Astrocyte (in vitro differentiated cells and primary cell): ENCODE data around the gene IER5.

Experiments used
- EZH2 ChIP-seq: IDR thresholded peaks from 2 replicates; pipeline ENCODE4 v1.6.1; 2012; ENCODE audit warnings: mild to moderate bottlenecking, low read length, inconsistent platforms; ENCODE audit not compliant: insufficient read depth
- TF ChIP-seq, protein P1 (sequence below): IDR thresholded peaks from 2 replicates; pipeline ENCODE4 v1.5.1; 2011; ENCODE audit warnings: low read depth, mild to moderate bottlenecking, inconsistent platforms, low read length, moderate library complexity; ENCODE audit not compliant: insufficient read depth

GRCh38 chr1:181102841-181103240 lies 14.3 kb downstream of the IER5 start:
- TF ChIP-seq, protein P1, sequence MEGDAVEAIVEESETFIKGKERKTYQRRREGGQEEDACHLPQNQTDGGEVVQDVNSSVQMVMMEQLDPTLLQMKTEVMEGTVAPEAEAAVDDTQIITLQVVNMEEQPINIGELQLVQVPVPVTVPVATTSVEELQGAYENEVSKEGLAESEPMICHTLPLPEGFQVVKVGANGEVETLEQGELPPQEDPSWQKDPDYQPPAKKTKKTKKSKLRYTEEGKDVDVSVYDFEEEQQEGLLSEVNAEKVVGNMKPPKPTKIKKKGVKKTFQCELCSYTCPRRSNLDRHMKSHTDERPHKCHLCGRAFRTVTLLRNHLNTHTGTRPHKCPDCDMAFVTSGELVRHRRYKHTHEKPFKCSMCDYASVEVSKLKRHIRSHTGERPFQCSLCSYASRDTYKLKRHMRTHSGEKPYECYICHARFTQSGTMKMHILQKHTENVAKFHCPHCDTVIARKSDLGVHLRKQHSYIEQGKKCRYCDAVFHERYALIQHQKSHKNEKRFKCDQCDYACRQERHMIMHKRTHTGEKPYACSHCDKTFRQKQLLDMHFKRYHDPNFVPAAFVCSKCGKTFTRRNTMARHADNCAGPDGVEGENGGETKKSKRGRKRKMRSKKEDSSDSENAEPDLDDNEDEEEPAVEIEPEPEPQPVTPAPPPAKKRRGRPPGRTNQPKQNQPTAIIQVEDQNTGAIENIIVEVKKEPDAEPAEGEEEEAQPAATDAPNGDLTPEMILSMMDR, result no peak
- no peak for TF ChIP-seq EZH2
